Gastroesophageal sphincter (tissue), 4 donors: ENCODE data around the gene TARS3. TPM values are rescaled to one million over a fixed set of nuclear protein-coding genes. Genes with fewer than 3 reads are reported as not detected.
"Not testable (repeated sequence)": the region's sequence is repeated elsewhere in the genome, so short reads cannot be mapped to it uniquely, and the experiment has no call there.

Experiments
- ATAC-seq: fragments of 150-250 bp; one replicate; pipeline ENCODE4 v1.9.1; 2016; ENCODE audit warnings: mild to moderate bottlenecking, moderate library complexity
- H3K27ac ChIP-seq, 4 donors: fragments of 200-600 bp; sonication (generic) in 3 of 4; 1 replicate in 3 of 4; 2 replicates in 1 of 4; pipeline ENCODE4 v1.5.1; 2016 to 2019
- H3K27me3 ChIP-seq: fragments of 200-600 bp; sonication (generic); one replicate; pipeline ENCODE4 v1.5.1; 2019
- H3K36me3 ChIP-seq, 2 donors: fragments of 200-600 bp; sonication (generic); one replicate each; pipeline ENCODE4 v1.5.1; 2019; ENCODE audit warnings: control low read depth in 1 of 2
- H3K4me1 ChIP-seq, 3 donors: fragments of 200-600 bp; sonication (generic); 1 replicate in 2 of 3; 2 replicates in 1 of 3; pipeline ENCODE4 v1.5.1; 2016 to 2019; ENCODE audit warnings: control low read depth in 2 of 3
- H3K4me3 ChIP-seq, 2 donors: fragments of 200-600 bp; sonication (generic); one replicate each; pipeline ENCODE4 v1.5.1; 2019; ENCODE audit warnings: mild to moderate bottlenecking in 1 of 2, moderate library complexity in 1 of 2
- H3K9me3 ChIP-seq, 3 donors: fragments of 200-600 bp; sonication (generic); one replicate each; pipeline ENCODE4 v1.5.1; 2017 to 2019; ENCODE audit warnings: control low read depth in 2 of 3
- CTCF ChIP-seq, 4 experiments: fragments of 200-600 bp in 2 of 4; fragments of 450-650 bp in 2 of 4; sonication (generic) in 1 of 4; IDR thresholded peaks; one replicate each; pipeline ENCODE4 v1.5.1; 2017 to 2019; ENCODE audit warnings: antibody characterized with exemption in 4 of 4, mild to moderate bottlenecking in 2 of 4, moderate library complexity in 2 of 4
- EP300 ChIP-seq: sonication (generic); formaldehyde crosslinking; IDR thresholded peaks from one replicate; pipeline ENCODE4 v1.6.1; 2017; ENCODE audit warnings: antibody characterized with exemption, mild to moderate bottlenecking
- POLR2A ChIP-seq, 2 donors: fragments of 450-650 bp; IDR thresholded peaks; one replicate each; pipeline ENCODE4 v1.6.1; 2017; ENCODE audit warnings: antibody characterized with exemption in 2 of 2, mild to moderate bottlenecking in 2 of 2, moderate library complexity in 1 of 2
- POLR2AphosphoS5 ChIP-seq: sonication (generic); formaldehyde crosslinking; IDR thresholded peaks from one replicate; pipeline ENCODE4 v1.6.1; 2017; ENCODE audit warnings: antibody characterized with exemption
- WGBS, 2 donors: methylation state at CpG; one replicate each; pipeline ENCODE4 v1.1.5; 2018; ENCODE audit warnings: low coverage in 1 of 2; 5-methylcytosine and 5-hydroxymethylcytosine counted together
- total RNA-seq, 4 donors: library from RNA; depleted of rRNA; stranded (reverse); fragments of >200 nt; gene quantifications; one replicate each; pipeline ENCODE4 v1.1.0, GENCODE V29; 2016

Gene TARS3
- total RNA-seq = 10 to 100 TPM; 19.2 to 49.0 (median 26.7) TPM

DNA sequence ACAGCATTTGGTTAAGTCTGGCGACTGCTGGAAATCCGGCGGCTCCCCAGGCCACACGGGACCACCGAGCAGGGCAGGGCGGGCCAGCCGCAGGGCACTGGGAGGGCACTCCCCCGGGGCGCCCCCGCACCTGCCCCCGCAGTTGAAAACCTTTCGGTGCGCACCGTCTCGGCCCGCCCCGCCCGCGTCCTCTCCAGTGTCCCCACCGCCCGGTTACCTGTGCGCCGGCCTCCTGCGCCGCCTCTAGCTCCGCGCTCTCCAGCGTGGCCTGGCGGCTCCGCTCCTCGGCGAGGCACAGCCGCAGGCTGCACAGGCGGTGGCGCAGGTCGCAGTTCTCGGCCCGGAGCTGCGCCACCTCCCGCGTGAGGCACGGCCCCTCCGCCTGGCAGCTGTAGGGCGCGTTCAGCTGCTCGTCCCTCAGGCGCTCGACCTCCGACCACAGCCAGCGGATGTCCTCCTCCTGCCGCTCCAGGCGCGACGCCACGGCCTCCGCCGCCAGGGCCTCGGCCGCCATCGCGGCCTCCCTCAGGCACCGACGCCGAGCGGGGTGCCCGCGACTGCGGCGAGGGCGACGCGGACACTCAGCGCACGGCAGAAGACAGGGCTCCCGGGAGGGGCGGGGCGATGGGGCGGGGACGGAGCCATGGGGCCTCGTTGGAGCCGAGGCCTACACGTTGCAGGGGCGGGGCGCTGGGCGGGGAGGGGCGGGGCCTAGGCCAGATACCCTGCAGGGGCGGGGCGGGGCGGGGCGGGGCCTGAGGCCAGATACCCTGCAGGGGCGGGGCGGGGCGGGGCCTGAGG lies at the start of gene TARS3:
Gene TARS3, minus strand, starts transcription at position 600 of the 801 bp plus-strand sequence. Its CDS starts 86 bp downstream, at position 514.
- Histone ChIP-seq H3K36me3 (peaks cover 0 to 31% of the 10 kb centered on the region in 2 donors), H3K4me3 (peak within 1 kb of the TSS; percentile 87 to 91), H3K9me3 (no peaks in the 10 kb centered on the region), H3K27me3 (no peaks in the 10 kb centered on the region), H3K4me1 (peaks cover 0 to 21% (median 0%) of the 10 kb centered on the region in 3 donors), H3K27ac (peak within 1 kb of the TSS; percentile 85 to 96 (median 92))
- TF ChIP-seq POLR2AphosphoS5 (peak; percentile 78), CTCF (IDR thresholded peaks at IDR 0.05) (peak in 3 of 4 experiments; percentile 22 to 41 (median 41)), POLR2A (IDR thresholded peaks at IDR 0.05) (peak; percentile 93 to 95), EP300 (no peak)
- WGBS, 2 donors = 3% methylated on average over 6 of the region's 93 CpGs; no CpG with 5 or more reads in 1 of the 2 donors
- ATAC-seq = peak; percentile 99

DNA sequence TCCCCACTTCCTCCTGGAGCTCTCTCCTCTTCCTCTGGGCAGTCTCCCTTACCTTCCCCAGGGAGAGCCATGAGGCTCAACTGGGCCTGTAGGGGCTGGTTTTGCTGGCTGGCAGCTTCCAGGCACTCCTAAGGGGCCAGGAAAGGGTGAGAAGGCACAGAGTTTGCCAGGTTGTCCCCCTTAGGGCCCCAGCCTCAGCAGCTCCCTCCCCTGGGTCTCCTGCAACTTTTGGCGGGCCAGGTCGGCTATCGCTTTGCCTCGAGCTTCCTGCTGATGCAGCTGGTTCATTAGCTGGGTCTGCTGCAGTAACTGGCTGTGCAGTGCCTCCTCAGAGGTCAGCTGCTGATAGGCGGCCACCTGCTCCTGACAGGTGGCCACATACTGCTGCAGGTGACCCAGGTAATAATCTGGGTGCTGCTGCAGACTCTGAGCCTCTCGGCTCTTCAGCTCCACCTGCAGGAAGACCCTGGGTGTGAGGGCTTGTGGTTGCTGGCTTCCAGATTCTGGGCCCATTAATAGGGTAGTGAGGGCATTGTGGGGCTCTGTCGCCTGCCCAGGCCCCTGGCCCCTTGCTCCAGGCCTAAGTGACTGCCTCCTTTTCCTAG lies 49.3 kb upstream of the TARS3 start:
- no peak for TF ChIP-seq CTCF (IDR thresholded peaks at IDR 0.05)
- no peak for TF ChIP-seq POLR2A (IDR thresholded peaks at IDR 0.05)
- TF ChIP-seq POLR2AphosphoS5 = no peak
- TF ChIP-seq EP300 = no peak
- no peak overlapping the region for H3K4me3 ChIP-seq
- peaks cover 11% of the 10 kb centered on the region for H3K27me3 ChIP-seq
- peaks cover 0 to 6% of the 10 kb centered on the region in 2 donors for H3K36me3 ChIP-seq
- H3K27ac ChIP-seq = no peak overlapping the region
- WGBS, 2 donors = 40% methylated on average over 1 to 2 of the region's 7 CpGs
- ATAC-seq = no peak
- H3K4me1 ChIP-seq = no peaks in the 10 kb centered on the region
- no peaks in the 10 kb centered on the region for H3K9me3 ChIP-seq

DNA sequence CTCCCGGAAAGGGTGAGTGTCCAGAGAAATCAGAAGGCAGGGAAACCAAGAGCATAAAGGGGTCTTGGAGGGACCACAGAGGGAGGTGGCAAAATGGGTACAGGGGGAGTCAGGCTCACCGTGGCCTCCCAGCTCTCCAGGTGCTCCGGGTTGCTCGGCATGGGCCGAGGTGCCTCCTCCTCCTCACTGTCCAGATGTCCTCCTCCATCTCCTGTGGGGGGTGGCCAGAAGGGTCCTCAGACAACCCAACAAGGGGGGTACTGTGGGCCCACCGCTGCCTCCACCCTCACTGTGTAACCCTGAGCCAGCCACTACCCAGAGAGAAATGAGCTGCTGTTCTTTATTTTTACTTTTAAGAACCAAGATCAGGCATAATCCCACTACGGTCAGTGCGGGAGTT lies 48.6 kb upstream of the TARS3 start:
- ATAC-seq = no peak
- 92 to 100% methylated on average over 1 to 6 of the region's 8 CpGs for WGBS, 2 donors
- no peak for TF ChIP-seq POLR2A (IDR thresholded peaks at IDR 0.05)
- no peak for TF ChIP-seq CTCF (IDR thresholded peaks at IDR 0.05)
- no peak for TF ChIP-seq EP300
- no peak for TF ChIP-seq POLR2AphosphoS5
- H3K27ac ChIP-seq = no peak overlapping the region
- no peaks in the 10 kb centered on the region for H3K4me1 ChIP-seq
- no peaks in the 10 kb centered on the region for H3K9me3 ChIP-seq
- peaks cover 0 to 6% of the 10 kb centered on the region in 2 donors for H3K36me3 ChIP-seq
- no peak overlapping the region for H3K4me3 ChIP-seq
- H3K27me3 ChIP-seq = peaks cover 7% of the 10 kb centered on the region

- H3K9me3 ChIP-seq, H3K27ac ChIP-seq, H3K27me3 ChIP-seq, H3K36me3 ChIP-seq, ATAC-seq, H3K4me3 ChIP-seq, H3K4me1 ChIP-seq: not testable (repeated sequence)
- WGBS, 2 donors = no CpG with 5 or more reads among the region's 11 CpGs
Measured at GRCh38 chr15:101767083-101767640, 42.9 kb upstream of the TARS3 start.

- WGBS, 2 donors = 90 to 91% methylated on average over 3 to 7 of the region's 15 CpGs
- H3K27me3 ChIP-seq = no peaks in the 10 kb centered on the region
- H3K9me3 ChIP-seq = no peaks in the 10 kb centered on the region
- no peak for ATAC-seq
- no peak overlapping the region for H3K27ac ChIP-seq
- no peaks in the 10 kb centered on the region for H3K4me1 ChIP-seq
- TF ChIP-seq POLR2AphosphoS5 (no peak), CTCF (IDR thresholded peaks at IDR 0.05) (no peak), EP300 (no peak), POLR2A (IDR thresholded peaks at IDR 0.05) (no peak)
- H3K36me3 ChIP-seq = no peaks in the 10 kb centered on the region
- H3K4me3 ChIP-seq = no peak overlapping the region
Measured at GRCh38 chr15:101765772-101766456, 41.6 kb upstream of the TARS3 start.

GRCh38 chr15:101765340-101765671 lies 41.0 kb upstream of the TARS3 start:
- ATAC-seq, H3K4me3 ChIP-seq, H3K27ac ChIP-seq, H3K36me3 ChIP-seq, H3K27me3 ChIP-seq, H3K9me3 ChIP-seq, H3K4me1 ChIP-seq: not testable (repeated sequence)
- WGBS, 2 donors = 100% methylated on average over 2 of the region's 7 CpGs; no CpG with 5 or more reads in 1 of the 2 donors

GRCh38 chr15:101764669-101765339 lies 40.5 kb upstream of the TARS3 start:
- not testable (repeated sequence) for ATAC-seq, H3K27ac ChIP-seq
- no CpG with 5 or more reads among the region's 23 CpGs for WGBS, 2 donors

More at GRCh38 chr15:101764669-101765339, 40.5 kb upstream of the TARS3 start:
- H3K4me3 ChIP-seq, H3K36me3 ChIP-seq, H3K9me3 ChIP-seq, H3K27me3 ChIP-seq, H3K4me1 ChIP-seq: not testable (repeated sequence)
